ENCODE results near the gene EXPH5.

- TF ChIP-seq CTCF (IDR thresholded peaks at IDR 0.05), result no peak
- no peak for TF ChIP-seq POLR2A (IDR thresholded peaks at IDR 0.05)
Measured at GRCh38 chr11:108597736-108598355, 4.3 kb upstream of the EXPH5 start.

Data from sigmoid colon (tissue), 3 donors.